GM19395 (cell line): ENCODE results near the gene WDR41.
"Not testable (repeated sequence)": the region's sequence is repeated elsewhere in the genome, so short reads cannot be mapped to it uniquely, and the experiment has no call there.

Source experiments
- ATAC-seq: cut with Tn5 transposase; IDR thresholded peaks from one replicate; pipeline ENCODE4 v1.9.1; 2021; ENCODE audit warnings: mild to moderate bottlenecking, moderate library complexity; ENCODE audit not compliant: unreplicated experiment

The WDR41 gene, protein sequence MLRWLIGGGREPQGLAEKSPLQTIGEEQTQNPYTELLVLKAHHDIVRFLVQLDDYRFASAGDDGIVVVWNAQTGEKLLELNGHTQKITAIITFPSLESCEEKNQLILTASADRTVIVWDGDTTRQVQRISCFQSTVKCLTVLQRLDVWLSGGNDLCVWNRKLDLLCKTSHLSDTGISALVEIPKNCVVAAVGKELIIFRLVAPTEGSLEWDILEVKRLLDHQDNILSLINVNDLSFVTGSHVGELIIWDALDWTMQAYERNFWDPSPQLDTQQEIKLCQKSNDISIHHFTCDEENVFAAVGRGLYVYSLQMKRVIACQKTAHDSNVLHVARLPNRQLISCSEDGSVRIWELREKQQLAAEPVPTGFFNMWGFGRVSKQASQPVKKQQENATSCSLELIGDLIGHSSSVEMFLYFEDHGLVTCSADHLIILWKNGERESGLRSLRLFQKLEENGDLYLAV

DNA sequence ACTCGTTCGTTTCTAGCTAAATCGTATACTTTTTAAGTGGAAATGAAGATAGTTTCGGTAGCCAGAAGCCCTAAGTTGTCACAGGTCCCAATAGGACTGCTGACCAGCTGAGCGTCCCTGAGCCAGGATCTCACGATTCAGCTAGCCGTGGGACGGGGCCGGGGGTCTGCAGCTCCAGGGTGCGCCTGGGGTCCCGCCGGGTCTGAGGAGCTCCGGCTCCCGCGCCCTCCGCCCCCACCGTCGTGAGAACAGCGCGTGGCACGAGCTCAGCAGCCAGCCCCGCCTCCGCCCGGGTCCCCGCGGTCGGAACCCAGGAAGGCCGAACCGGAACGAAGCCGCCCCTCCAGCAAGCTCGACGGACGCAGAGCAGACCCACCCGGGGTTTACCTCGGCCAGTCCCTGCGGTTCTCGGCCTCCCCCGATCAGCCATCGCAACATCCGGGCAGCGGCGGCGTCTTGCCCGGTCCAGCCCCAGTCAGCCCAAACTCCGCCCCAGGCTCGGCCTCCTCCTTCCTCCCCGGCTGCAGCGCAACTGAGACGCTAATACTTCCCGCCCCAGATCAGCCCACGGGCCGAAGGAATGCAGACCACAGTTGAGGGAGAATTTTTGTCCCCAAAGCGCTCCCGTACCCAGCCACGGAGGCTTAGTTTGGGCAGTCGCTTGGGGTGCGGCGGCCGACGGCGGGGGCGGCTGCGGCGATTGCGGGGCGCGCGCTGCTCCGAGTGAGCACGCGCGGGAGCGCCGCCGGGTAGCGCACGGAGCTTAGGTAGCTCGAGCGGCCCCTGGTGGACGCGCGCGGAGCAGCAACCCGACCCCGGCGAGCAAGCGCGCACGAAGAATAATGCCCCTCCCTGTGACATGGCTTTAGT lies at the start of gene WDR41:
TSS of gene WDR41 (minus strand) at position 534 of the 870 bp plus-strand sequence. CDS start at position 438, 96 bp downstream.
- peak; percentile 92 for ATAC-seq

DNA sequence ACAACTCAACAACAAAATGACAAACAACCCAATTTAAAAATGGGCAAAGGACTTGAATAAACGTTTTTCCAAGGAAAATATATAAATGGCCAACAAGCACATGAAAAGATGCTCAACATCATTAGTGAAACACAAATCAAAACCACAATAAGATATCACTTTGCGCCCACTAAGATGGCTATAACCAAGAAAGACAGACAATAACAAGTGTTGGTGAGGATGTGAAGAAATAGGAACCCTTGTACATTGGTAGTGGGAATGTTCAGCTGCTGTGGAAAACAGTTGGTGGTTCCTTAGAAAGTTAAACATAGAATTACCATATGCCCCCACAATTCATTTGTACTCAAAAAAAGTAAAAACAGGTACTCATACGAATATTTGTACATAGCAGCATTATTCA lies 39.2 kb upstream of the WDR41 start:
- ATAC-seq = no peak

DNA sequence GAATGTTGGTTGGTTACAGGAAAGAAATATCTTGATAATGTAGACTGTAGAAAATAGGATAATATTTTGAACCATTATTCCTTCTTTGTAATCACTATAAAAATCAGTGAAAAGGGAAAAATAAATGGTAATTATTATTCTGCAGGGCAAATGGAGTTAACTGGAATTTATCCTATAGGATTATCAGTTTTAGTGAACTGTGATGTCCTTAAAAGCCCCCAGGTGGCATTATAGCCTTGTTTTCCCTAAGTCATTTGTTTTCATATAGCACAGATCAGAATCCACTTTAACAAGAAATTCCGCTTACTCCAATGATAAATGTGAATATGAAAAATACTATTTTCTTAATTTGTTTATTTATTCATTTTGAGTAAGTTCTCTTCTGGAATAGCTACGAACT lies 26.2 kb upstream of the WDR41 start:
- ATAC-seq = no peak

DNA sequence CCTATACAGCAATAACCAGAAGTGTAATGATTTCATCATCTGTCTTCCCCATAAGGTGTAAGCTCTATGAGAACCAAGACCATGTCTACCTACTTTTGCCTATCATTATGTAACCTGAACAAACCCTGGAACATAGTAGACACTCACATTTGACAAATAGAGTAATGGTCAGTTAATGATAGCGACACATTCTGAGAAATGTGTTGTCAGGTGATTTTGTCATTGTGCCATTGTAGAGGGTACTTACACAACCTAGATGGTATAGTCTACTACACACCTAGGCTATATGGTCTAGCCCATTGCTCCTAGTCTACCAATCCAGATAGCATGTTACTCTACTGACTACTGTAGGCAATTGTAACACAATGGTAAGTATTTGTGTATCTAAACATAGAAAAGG lies 22.3 kb upstream of the WDR41 start:
- ATAC-seq = no peak

DNA sequence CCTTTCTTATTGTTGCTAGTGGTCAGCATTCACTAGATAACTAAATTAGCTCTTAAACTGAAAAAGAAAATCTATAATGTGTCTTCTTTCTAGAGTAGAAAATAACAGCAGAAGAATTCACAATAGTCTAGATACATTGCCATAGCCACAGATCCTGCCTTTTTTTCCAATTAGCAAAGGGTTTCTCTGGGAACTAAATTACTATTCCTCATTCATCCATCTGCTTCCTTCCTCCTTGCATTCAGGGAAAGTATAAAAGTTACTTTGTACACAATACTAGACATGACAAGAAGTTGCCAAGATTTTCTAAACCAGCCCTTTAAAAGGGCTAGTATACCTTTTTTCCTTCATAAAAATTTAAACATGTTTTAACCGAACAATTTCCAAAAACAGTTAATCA lies 21.2 kb upstream of the WDR41 start:
- no peak for ATAC-seq

DNA sequence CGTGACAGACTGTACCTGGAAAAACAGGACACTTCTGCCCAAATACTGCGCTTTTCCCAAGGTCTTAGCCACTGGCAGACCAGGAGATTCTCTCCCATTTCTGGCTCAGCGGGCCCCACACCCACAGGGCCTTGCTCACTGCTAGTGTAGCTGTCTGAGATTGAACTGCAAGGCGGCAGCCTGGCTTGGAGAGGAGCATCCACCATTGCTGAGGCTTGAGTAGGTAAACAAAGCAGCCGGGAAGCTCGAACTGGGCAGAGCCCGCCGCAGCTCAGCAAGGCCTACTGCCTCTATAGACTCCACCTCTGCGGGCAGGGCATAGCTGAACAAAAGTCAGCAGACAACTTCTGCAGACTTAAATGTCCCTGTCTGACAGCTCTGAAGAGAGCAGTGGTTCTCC lies 9.0 kb upstream of the WDR41 start:
- ATAC-seq = not testable (repeated sequence)

DNA sequence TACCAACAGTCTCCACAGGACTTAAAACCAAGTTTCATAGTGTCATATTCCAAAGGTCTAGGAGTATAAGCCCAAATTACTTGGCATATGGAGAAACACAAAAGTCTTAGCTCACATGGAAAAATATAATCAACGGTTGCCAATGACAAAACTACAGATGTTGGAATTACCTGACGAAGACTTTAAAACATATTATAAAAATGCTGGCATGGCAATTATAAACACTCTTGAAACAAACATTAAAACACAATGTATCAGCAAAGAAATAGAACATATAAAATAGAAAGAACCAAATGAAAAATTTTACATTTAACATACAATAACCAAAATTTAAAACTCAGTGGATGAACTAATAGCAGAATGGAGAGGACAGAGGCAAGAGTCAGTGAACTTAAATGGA lies 7.9 kb upstream of the WDR41 start:
- no peak for ATAC-seq

DNA sequence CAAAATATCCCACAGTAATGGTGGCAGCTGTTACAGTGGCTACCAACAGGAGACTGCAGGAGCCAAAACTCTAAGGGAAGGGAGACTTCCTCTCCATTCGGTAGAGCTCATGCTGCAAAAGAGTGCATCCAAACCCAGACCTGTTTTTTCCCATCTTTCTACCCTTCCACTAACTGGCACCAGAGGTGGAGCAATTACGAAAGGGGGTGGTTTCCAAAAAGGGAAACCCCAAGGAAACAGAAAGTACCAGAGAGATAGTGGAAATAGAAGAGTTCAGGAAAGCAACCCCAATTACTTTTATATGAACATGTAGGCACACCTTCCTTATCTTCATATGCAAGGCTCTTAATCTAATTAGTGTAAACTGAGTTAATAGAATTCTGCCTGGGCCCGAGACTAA lies 7.3 kb upstream of the WDR41 start:
- ATAC-seq = no peak

DNA sequence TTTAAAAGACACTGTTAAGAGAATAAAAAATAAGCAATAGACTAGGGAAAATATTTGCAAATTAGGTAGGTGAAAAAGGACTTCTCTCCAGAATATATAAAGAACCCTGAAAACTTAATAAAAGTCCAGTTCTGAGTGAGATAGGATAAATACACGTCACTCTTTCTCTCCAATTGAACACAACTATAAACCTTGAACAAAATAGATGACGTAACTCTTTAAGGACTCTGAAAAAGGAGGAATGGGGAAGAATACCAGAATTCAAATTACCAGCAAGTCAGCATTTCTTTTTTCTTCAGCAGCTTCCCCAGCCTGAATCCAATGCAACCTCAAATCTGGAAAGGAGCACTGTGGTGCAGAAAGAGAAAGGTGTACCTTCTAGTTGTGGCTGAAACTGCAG lies 6.8 kb upstream of the WDR41 start:
- ATAC-seq = no peak

DNA sequence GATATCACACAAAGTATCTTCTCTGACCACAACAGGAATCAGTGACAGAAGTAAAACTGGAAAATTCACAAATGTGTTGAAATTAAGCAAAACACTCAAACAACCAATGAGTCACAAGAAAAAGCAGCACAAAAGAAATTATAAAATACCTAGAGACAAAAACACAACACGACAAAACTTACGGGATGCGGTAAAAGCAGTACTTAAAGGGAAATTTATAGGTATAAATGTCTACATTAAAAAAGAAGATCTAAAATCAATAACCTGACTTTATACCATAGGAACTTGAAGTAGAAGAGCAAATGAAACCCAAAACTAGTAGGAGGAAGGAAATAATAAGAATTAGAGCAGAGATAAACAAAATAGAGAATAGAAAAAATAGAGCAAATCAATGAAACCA lies 2.8 kb upstream of the WDR41 start:
- no peak for ATAC-seq

DNA sequence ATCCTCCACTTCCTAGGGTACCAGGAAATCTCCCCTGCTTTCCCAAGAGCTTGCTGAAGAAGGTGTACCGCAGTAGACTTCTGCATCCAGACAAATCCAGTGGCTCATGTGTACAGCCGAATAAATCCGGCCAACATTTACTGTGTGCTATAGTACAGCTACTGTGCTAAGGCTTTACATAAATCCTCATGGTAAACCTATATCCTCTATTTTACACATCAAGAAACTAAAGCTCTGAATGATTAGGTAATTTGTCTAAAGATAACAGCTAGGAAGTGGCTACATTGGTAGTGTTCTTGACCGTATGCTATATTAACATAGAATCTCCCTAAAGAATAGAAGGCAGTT lies 511 bp upstream of the WDR41 start:
- peak; percentile 16 for ATAC-seq

DNA sequence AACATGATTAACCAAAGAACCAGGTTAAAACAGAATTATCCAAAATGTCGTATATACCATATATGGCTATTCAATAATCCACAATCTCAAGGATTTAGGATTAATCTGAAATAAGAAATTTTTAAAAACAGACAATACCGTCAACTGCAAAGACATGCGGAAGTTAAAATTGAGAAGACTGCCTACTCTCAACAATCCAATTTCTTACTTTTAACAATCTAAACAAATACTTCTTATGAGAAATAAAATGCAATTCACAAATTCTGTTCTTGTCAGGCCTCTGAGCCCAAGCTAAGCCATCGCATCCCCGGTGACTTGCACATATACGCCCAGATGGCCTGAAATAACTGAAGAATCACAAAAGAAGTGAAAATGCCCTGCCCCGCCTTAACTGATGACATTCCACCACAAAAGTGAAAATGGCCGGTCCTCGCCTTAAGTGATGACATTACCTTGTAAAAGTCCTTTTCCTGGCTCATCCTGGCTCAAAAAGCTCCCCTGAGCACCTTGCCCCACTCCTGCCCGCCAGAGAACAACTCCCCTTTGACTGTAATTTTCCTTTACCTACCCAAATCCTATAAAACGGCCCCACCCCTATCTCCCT lies 1.3 kb downstream of the WDR41 start:
- ATAC-seq = not testable (repeated sequence)

DNA sequence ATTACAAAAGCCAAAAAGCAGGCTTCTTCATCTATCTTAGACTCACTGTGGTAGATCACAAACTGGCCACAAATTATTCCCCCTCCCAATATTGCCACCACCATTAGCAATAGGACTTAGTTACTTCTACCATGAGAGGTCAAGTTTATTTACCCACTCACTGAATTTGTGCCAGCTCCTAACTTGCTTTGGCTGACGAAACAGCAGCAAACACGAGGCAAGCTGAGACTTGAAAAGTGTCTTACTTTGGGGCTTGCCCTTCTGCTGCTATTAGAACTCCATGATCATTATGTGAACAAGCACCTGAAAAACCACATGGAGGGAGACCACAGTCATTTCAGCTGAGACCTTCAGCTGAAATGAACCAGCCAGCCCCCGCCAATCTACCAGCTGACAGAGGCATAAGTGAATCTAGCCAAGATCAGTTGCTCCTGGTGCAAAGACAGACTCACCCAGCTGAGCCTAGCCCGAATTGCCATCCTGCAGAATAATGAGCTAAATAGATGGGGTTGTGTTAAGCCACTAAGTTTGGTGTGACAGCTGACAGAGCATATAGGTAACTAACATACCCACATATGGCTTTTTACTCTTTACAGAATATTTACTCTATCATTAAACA lies 5.7 kb downstream of the WDR41 start:
- ATAC-seq = no peak

DNA sequence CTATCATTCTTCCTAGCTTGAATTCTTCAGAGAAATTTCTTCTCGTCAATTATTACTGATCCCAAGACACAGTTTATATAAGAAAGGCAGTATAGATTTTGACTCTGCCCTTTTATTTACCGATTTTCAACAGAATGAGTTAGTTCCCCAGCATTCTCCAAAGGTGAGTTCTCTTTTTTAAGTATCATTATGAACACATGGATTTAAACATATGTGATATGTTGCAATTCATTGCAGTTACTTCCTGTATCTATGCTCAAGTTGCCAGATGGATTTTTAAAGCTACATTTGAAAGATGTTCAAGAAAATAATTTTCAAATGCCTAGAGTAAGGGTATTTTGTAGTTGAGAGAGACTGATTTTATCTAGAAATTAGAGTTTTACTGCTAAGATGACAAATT lies 8.4 kb downstream of the WDR41 start:
- no peak for ATAC-seq

DNA sequence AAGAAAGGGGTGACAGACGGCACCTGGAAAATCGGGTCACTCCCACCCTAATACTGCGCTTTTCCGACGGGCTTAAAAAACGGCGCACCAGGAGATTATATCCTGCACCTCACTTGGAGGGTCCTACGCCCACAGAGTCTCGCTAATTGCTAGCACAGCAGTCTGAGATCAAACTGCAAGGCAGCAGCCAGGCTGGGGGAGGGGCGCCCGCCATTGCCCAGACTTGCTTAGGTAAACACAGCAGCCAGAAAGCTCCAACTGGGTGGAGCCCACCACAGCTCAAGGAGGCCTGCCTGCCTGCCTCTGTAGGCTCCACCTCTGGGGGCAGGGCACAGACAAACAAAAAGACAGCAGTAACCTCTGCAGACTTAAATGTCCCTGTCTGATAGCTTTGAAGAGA lies 17.1 kb downstream of the WDR41 start:
- not testable (repeated sequence) for ATAC-seq

DNA sequence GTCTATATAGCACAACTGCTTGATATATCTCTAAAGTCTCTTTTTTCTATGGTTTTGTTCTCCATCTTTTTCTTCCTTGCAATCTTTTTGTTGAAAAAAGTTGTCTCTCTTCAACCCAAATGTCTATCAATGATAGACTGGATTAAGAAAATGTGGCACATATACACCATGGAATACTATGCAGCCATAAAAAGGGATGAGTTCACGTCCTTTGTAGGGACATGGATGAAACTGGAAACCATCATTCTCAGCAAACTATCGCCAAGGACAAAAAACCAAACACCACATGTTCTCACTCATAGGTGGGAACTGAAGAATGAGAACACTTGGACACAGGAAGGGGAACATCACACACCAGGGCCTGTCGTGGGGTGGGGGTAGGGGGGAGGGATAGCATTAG lies 23.2 kb downstream of the WDR41 start:
- ATAC-seq = not testable (repeated sequence)

DNA sequence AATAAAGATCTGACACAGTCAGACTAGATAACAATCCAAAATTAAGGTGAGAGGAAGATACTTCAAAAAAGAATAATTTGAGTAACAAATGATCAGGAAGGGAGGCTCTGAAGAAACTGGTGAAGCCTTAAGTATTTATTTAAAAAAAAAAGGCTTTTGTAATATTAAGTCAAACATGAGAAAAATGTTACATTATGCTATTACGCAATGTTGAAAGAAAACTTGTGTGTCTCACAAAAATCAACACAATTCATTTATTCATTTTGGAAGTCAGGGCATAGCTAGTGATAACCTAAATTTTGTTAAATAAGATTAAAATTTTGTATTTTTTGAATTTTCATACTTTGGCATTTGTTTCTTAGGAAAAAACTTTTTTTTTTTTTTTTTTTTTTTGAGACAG lies 28.2 kb downstream of the WDR41 start:
- no peak for ATAC-seq

DNA sequence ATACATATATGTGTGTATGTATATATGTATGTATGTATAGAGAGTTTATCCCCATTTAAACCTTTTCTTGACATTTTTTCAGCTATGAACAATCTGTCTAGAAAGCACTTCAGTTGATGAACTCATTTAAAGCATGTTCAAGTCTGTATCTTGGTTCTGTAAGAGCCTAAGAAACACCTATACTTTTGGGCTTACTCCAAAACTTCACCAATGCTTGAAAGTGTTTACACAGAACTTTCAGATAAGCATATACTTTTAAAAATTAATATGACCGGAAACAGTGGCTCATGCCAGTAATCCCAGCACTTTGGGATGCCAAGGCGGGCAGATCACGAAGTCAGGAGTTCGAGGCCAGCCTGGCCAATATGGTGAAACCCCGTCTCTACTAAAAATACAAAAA lies 30.8 kb downstream of the WDR41 start:
- ATAC-seq = no peak

DNA sequence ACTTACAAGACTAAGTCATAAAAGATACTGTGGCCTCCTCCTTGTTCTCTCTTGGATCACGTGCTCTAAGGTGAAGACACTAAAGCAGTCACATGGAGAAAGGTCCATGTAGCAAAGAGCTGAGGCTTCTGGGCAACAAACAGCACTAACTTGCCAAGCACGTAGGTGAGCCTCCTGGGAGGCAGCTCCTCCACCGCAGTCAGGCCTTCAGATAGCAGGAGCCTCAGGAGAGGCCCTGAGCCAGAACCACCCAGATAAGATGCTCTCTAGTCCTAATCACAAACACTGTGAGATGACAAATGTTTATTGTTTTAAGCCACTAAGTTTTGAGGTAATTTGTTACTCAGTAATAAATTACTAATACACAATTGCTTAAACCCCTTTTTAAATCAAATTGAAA lies 38.0 kb downstream of the WDR41 start:
- ATAC-seq = no peak

DNA sequence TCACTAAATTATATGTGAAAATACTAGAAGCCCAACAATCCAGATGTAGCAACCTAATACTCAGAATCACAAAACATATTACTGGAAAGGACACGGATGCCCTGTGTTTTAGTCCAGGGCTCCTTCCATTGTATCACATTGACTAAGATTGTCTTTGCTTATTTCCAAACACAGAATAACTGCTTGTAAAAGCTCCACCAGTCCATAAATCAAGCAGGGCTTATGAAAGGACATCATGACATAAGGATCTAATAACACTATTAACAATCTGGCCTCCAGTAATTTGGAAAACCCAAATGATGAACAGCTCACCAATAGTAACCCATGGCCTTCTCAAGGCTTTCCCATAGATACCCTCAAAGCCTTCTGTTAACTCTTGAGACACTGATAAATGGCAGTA lies 39.8 kb downstream of the WDR41 start:
- ATAC-seq = no peak

DNA sequence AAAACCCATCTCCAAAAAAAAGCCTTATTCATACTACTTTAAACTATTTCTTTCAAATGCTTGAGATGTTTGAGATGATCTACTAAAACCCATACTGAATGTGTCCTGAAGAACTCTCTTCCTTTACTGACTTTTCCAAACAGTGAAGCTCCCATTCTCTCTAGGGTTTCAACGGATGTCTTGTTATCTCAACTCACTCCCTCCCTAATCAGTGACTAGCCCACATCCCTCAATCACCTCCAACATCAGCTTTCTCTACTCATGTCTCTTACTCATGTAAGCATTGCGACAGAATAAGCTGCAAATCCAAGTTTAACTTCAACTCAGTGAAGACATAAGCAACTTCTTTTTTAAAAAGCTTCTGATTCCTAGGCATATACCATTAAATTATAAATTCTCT lies 42.1 kb downstream of the WDR41 start:
- no peak for ATAC-seq
